ENCODE measurements around the gene GJA5.
A peak's percentile ranks its signal among the peaks of the same experiment; 100 is the strongest.

The GJA5 gene

DNA sequence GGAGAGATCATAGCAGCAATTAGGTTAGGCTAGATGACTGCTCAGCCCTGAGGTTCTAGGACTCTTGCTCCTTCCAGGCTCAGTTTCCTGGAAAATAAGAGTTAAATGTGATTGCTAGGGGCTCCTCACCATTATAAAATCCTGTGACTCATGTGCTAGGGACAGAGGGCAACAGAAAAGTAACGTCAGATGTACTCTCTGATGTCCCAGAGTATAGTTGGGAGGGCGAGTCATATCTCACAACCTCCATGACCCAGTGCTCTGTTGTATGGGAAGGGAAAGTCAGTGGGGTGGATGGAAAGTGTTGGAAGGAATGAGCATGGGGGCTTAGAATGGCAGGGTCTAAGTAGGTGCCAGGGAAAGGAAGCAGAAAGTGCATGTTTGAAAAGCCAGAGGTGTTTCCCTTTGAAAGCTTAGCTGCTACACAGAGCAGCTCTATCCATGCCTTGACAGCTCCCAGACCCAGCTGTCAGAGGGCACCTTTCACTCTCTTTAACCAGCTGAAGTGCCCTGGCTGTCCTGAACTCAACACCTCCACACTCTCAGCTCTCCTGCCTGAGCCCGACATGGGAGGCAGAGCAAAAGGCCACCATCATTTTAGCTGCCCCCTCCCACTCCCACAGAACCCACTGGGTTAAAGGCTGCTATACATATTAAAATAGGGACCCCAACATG is 11.6 kb downstream of the GJA5 start:
- no peak overlapping the region for H3K4me3 ChIP-seq (ENCODE audit: control insufficient read depth, low read depth, low read length)
- peak; percentile 41 for DNase-seq (ENCODE audit: low read depth)
- TF ChIP-seq, protein P1, sequence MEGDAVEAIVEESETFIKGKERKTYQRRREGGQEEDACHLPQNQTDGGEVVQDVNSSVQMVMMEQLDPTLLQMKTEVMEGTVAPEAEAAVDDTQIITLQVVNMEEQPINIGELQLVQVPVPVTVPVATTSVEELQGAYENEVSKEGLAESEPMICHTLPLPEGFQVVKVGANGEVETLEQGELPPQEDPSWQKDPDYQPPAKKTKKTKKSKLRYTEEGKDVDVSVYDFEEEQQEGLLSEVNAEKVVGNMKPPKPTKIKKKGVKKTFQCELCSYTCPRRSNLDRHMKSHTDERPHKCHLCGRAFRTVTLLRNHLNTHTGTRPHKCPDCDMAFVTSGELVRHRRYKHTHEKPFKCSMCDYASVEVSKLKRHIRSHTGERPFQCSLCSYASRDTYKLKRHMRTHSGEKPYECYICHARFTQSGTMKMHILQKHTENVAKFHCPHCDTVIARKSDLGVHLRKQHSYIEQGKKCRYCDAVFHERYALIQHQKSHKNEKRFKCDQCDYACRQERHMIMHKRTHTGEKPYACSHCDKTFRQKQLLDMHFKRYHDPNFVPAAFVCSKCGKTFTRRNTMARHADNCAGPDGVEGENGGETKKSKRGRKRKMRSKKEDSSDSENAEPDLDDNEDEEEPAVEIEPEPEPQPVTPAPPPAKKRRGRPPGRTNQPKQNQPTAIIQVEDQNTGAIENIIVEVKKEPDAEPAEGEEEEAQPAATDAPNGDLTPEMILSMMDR (conservative IDR thresholded peaks at IDR 0.05; ENCODE audit: control insufficient read depth, insufficient read depth, low read depth, low read length) = no peak

DNA sequence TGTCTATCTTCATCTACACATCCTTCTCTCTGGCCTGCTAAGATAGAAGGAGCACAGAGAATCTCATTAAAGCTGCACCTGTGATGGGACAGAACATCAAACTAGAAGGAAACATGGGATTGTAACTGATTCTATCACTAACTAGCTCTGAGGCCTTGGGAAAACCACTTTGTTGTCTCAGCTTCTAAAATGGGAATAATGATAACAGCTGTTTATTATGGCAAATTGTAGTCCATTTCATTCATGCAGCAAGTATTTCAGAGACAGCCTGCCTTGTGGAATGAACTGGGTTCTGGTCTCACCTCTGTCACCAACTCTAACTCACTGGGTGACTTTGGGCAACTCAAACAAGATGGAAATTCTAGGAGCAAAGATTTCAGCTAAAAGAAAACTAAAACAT is 12.4 kb downstream of the GJA5 start:
- TF ChIP-seq, protein P1 (conservative IDR thresholded peaks at IDR 0.05; ENCODE audit: control insufficient read depth, insufficient read depth, low read depth, low read length) = no peak
- no peak overlapping the region for H3K4me3 ChIP-seq (ENCODE audit: control insufficient read depth, low read depth, low read length)
- DNase-seq (ENCODE audit: low read depth) = no peak

DNA sequence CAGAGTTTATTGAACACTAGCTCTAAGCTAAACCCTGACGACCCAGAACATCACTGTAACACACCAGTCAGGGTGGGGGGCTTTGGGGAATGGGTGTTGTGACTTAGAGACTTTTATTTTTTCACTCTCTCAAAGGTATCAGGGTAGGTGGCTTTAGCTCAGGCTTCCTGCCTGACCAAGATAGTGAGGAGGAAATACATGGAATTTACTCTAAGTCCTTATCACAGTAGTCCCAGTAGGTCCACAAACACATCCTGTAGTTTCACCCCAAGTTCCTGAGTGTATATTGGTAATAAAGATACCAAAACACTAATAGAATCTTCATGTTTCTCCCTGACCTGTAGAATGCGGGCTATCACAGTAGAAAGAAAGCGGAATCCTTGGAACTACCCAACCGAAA is 15.1 kb downstream of the GJA5 start:
- no peak for DNase-seq (ENCODE audit: low read depth)
- H3K4me3 ChIP-seq (ENCODE audit: control insufficient read depth, low read depth, low read length) = no peak overlapping the region
- TF ChIP-seq, protein P1 (conservative IDR thresholded peaks at IDR 0.05; ENCODE audit: control insufficient read depth, insufficient read depth, low read depth, low read length) = no peak

DNA sequence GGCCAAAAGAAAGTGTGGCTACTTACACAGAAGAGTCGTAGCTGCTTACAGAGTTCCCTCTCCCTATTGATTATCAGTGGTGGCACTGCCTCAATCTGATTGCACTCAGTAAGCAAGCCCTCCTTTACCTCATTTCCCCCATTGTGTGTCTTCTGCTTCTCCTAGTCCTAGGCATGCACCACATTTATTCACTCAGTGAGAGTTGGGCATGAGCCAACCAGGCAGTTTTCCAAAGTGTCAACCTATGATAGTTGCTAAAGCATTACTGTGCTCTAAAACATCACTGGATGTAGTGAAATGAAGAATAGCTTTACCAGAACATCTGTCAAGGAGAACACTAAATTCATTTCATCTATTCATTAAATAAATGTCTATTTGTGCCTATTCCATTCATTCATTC is 19.3 kb downstream of the GJA5 start:
- H3K4me3 ChIP-seq (ENCODE audit: control insufficient read depth, low read depth, low read length) = no peak overlapping the region
- TF ChIP-seq, protein P1 (conservative IDR thresholded peaks at IDR 0.05; ENCODE audit: control insufficient read depth, insufficient read depth, low read depth, low read length) = no peak
- no peak for DNase-seq (ENCODE audit: low read depth)

DNA sequence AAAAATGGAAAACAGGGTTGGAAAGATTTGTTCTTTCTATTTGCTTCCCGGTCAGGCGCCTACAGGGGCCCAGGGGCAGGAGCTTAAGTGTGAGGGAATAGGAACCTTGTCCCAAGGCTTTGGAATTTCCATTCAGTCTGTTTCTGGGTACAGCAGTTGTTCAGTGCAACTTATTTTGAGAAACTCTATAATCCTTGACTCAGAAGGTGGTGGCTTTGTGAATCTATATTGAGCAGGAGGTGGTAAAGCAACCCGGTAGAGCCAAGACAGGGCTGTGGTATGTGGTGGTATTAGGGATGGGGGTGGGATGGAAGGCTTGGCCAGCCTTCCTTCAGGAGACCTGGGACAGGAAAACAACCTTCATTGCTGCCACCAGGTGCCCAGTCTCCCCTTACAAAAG is 20.0 kb downstream of the GJA5 start:
- TF ChIP-seq, protein P1 (conservative IDR thresholded peaks at IDR 0.05; ENCODE audit: control insufficient read depth, insufficient read depth, low read depth, low read length) = no peak
- no peak overlapping the region for H3K4me3 ChIP-seq (ENCODE audit: control insufficient read depth, low read depth, low read length)
- no peak for DNase-seq (ENCODE audit: low read depth)

DNA sequence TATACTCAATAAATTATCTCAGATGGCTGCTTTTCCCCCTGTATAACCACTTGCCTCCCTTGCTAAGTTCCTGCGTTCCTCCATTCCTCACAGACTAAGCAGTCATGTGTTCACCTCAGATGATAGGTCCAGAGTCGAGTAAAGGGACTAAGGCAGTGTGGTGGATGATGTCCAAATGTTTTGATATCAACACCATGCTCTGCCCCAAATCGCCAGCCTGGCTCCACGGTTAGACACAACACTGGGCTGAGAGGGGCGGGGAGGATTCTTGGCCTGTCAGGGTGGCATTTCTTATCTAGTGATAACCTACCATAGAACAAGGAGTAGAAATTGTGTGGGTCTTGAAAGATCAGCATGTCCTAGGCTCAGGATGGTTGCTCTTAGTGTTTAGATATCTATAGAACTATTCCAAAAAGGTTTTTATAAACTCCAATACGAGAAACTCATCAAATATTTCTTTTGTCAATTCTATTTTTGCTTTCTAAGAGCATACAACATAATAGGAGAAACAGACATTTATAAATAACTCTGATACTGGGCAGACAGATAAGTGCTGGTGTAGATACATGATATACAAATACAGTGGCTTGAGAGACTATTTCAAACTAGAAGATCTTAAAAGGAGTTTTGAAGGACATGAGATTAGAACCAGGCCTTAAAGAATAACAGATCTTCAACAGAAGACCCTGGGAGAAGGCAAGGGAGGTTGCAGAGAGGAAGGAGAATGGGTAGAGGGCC is 21.5 kb downstream of the GJA5 start:
- TF ChIP-seq, protein P1 (conservative IDR thresholded peaks at IDR 0.05; ENCODE audit: control insufficient read depth, insufficient read depth, low read depth, low read length) = no peak
- H3K4me3 ChIP-seq (ENCODE audit: control insufficient read depth, low read depth, low read length) = no peak overlapping the region
- DNase-seq (ENCODE audit: low read depth) = no peak

Data from fibroblast of mammary gland (primary cell).